H9 (cell line): Measurements from ENCODE around the gene ZBTB48. TPM values are rescaled to one million over a fixed set of nuclear protein-coding genes. Genes with fewer than 3 reads are reported as not detected.
A peak's percentile ranks its signal among the peaks of the same experiment; 100 is the strongest.

Experiments
- DNase-seq: peaks from one replicate; pipeline ENCODE4 v3.0.0-alpha.2; 2017
- H2AFZ ChIP-seq: one replicate; pipeline ENCODE4 v1.6.1; 2013; ENCODE audit warnings: mild to moderate bottlenecking, low read length, control low read depth, moderate library complexity
- H2AK5ac ChIP-seq: 2 replicates; pipeline ENCODE4 v1.6.1; 2013; ENCODE audit warnings: low read length, control low read depth, mixed read lengths; ENCODE audit not compliant: insufficient read length
- H2BK120ac ChIP-seq: one replicate; pipeline ENCODE4 v1.6.1; 2013; ENCODE audit warnings: low read depth, mild to moderate bottlenecking, low read length, control low read depth, inconsistent platforms; ENCODE audit not compliant: poor library complexity, severe bottlenecking
- H2BK12ac ChIP-seq: 2 replicates; pipeline ENCODE4 v1.6.1; 2013; ENCODE audit warnings: low read length, control low read depth, mixed read lengths, low read depth; ENCODE audit not compliant: insufficient read length
- H2BK15ac ChIP-seq: 2 replicates; pipeline ENCODE4 v1.6.1; 2013; ENCODE audit warnings: low read depth, low read length, control low read depth
- H2BK20ac ChIP-seq: one replicate; pipeline ENCODE4 v1.6.1; 2013; ENCODE audit warnings: low read depth, mild to moderate bottlenecking, low read length, control low read depth, inconsistent platforms; ENCODE audit not compliant: poor library complexity, severe bottlenecking
- H2BK5ac ChIP-seq: 2 replicates; pipeline ENCODE4 v1.6.1; 2013; ENCODE audit warnings: low read length, control low read depth, mixed read lengths; ENCODE audit not compliant: insufficient read length
- H3K14ac ChIP-seq: 2 replicates; pipeline ENCODE4 v1.6.1; 2013; ENCODE audit warnings: low read length, control low read depth; ENCODE audit not compliant: insufficient read depth
- H3K18ac ChIP-seq: 2 replicates; pipeline ENCODE4 v1.6.1; 2013; ENCODE audit warnings: low read depth, mild to moderate bottlenecking, mixed read lengths, low read length, control low read depth; ENCODE audit not compliant: insufficient read length
- H3K23ac ChIP-seq: 2 replicates; pipeline ENCODE4 v1.6.1; 2013; ENCODE audit warnings: low read length, control low read depth, mixed read lengths, low read depth; ENCODE audit not compliant: insufficient read length
- H3K23me2 ChIP-seq: 2 replicates; pipeline ENCODE4 v1.6.1; 2013; ENCODE audit warnings: low read depth, mild to moderate bottlenecking, mixed read lengths, low read length, control low read depth; ENCODE audit not compliant: insufficient read length, poor library complexity, severe bottlenecking
- H3K27ac ChIP-seq: 2 replicates; pipeline ENCODE4 v1.5.1; 2013; ENCODE audit warnings: low read length, control low read depth, mixed read lengths, low read depth; ENCODE audit not compliant: insufficient read length
- H3K27me3 ChIP-seq: 2 replicates; pipeline ENCODE4 v1.6.1; 2013; ENCODE audit warnings: low read length, control low read depth, inconsistent platforms; ENCODE audit not compliant: insufficient read depth
- H3K4ac ChIP-seq: 2 replicates; pipeline ENCODE4 v1.6.1; 2013; ENCODE audit warnings: low read depth, mild to moderate bottlenecking, control low read depth, inconsistent platforms, low read length, moderate library complexity
- H3K4me1 ChIP-seq: 2 replicates; pipeline ENCODE4 v1.6.1; 2013; ENCODE audit warnings: low read length, control low read depth, inconsistent platforms; ENCODE audit not compliant: insufficient read depth
- H3K4me2 ChIP-seq: 2 replicates; pipeline ENCODE4 v1.6.1; 2013; ENCODE audit warnings: low read length, control low read depth, mixed read lengths; ENCODE audit not compliant: insufficient read length, insufficient read depth
- H3K56ac ChIP-seq: 2 replicates; pipeline ENCODE4 v1.6.1; 2013; ENCODE audit warnings: low read depth, mild to moderate bottlenecking, mixed read lengths, low read length, control low read depth; ENCODE audit not compliant: insufficient read length
- H3K79me1 ChIP-seq: 2 replicates; pipeline ENCODE4 v1.6.1; 2013; ENCODE audit warnings: low read depth, mild to moderate bottlenecking, moderate library complexity, low read length, control low read depth, inconsistent platforms; ENCODE audit not compliant: insufficient read depth, poor library complexity, severe bottlenecking
- H3K79me2 ChIP-seq: 2 replicates; pipeline ENCODE4 v1.6.1; 2013; ENCODE audit warnings: low read length, control low read depth, inconsistent platforms; ENCODE audit not compliant: insufficient read depth
- H3K9ac ChIP-seq: 2 replicates; pipeline ENCODE4 v1.6.1; 2013; ENCODE audit warnings: low read length, control low read depth, mixed read lengths; ENCODE audit not compliant: insufficient read length; ENCODE audit errors: extremely low read depth
- H3K9me3 ChIP-seq: one replicate; pipeline ENCODE4 v1.6.1; 2013; ENCODE audit warnings: low read depth, low read length, inconsistent platforms; ENCODE audit not compliant: control insufficient read depth
- H3T11ph ChIP-seq: one replicate; pipeline ENCODE4 v1.6.1; 2013; ENCODE audit warnings: mild to moderate bottlenecking, low read length, control low read depth, inconsistent platforms
- H4K20me1 ChIP-seq: one replicate; pipeline ENCODE4 v1.6.1; 2013; ENCODE audit not compliant: control insufficient read depth, insufficient read length, insufficient read depth
- H4K5ac ChIP-seq: 2 replicates; pipeline ENCODE4 v1.6.1; 2013; ENCODE audit warnings: low read depth, mild to moderate bottlenecking, mixed read lengths, low read length, control low read depth; ENCODE audit not compliant: insufficient read length
- H4K8ac ChIP-seq: replicated peaks from 2 replicates; pipeline ENCODE4 v1.6.1; 2013; ENCODE audit warnings: low read length, control low read depth, mixed read lengths, low read depth; ENCODE audit not compliant: insufficient read length
- H4K91ac ChIP-seq: 2 replicates; pipeline ENCODE4 v1.6.1; 2013; ENCODE audit warnings: low read depth, mild to moderate bottlenecking, moderate library complexity, mixed read lengths, low read length, control low read depth; ENCODE audit not compliant: insufficient read length
- H3K27ac Mint-ChIP-seq, 3 experiments: 2 replicates in 2 of 3; 3 replicates in 1 of 3; pipeline ENCODE4 v1.8.0; 2020 to 2021; ENCODE audit warnings: mixed read lengths in 3 of 3, mild to moderate bottlenecking in 1 of 3, moderate library complexity in 1 of 3
- H3K27me3 Mint-ChIP-seq: 2 replicates; pipeline ENCODE4 v1.8.0; 2021; ENCODE audit warnings: low read depth, mild to moderate bottlenecking, moderate library complexity, mixed read lengths
- H3K36me3 Mint-ChIP-seq, 3 experiments: 2 replicates in 2 of 3; 3 replicates in 1 of 3; pipeline ENCODE4 v1.8.0; 2020 to 2021; ENCODE audit warnings: low read depth in 3 of 3, mixed read lengths in 3 of 3; ENCODE audit not compliant: insufficient read depth in 1 of 3
- H3K4me1 Mint-ChIP-seq, 2 experiments: 2 replicates each; pipeline ENCODE4 v1.8.0; 2020; ENCODE audit warnings: mixed read lengths in 2 of 2
- H3K4me3 Mint-ChIP-seq, 2 experiments: 2 replicates in 1 of 2; 3 replicates in 1 of 2; pipeline ENCODE4 v1.8.0; 2020 to 2021; ENCODE audit warnings: mild to moderate bottlenecking in 2 of 2, mixed read lengths in 2 of 2, moderate library complexity in 1 of 2
- H3K9me3 Mint-ChIP-seq, 2 experiments: 2 replicates in 1 of 2; 3 replicates in 1 of 2; pipeline ENCODE4 v1.8.0; 2020; ENCODE audit warnings: mild to moderate bottlenecking in 2 of 2, mixed read lengths in 2 of 2, moderate library complexity in 1 of 2
- CTCF ChIP-seq: fragments of 200-600 bp; sonication (generic); conservative IDR thresholded peaks from 3 replicates; pipeline ENCODE4 v1.8.0; 2021; ENCODE audit warnings: antibody characterized with exemption, mild to moderate bottlenecking
- WGBS: extraction: QIAGEN DNeasy Blood & Tissue Kit; methylation state at CpG from one replicate; pipeline ENCODE4 v1.1.7; 2013; ENCODE audit warnings: missing lambda C conversion rate, low lambda C conversion rate, mixed read lengths; ENCODE audit not compliant: insufficient read length; ENCODE audit errors: extremely low coverage; 5-methylcytosine and 5-hydroxymethylcytosine counted together
- total RNA-seq: library from RNA; stranded (reverse); gene quantifications from 2 replicates; pipeline ENCODE4 v1.2.1, GENCODE V29; 2021

Gene ZBTB48
- total RNA-seq, 1 experiment from 2014 or later, result 33.2 TPM

- no peak overlapping the region for H3K9ac ChIP-seq
- no peak overlapping the region for H2AFZ ChIP-seq
- no peaks in the 10 kb centered on the region for H3K79me1 ChIP-seq
- H3K9me3 Mint-ChIP-seq, result no peaks in the 10 kb centered on the region
- H3T11ph ChIP-seq, result no peak overlapping the region
- H3K9me3 ChIP-seq, result no peaks in the 10 kb centered on the region
- H3K27me3 Mint-ChIP-seq, result no peaks in the 10 kb centered on the region
- H4K5ac ChIP-seq, result no peak overlapping the region
- H3K27me3 ChIP-seq, result no peaks in the 10 kb centered on the region
- H3K79me2 ChIP-seq, result 0 out of 2 replicates have a peak, but pooled peaks cover 2% of the 10 kb centered on the region
- H3K27ac ChIP-seq, result no peak overlapping the region
- H2BK20ac ChIP-seq, result no peak overlapping the region
- no peak overlapping the region for H2BK5ac ChIP-seq
- no CpG with 5 or more reads among the region's 8 CpGs for WGBS
- H3K4me2 ChIP-seq, result no peak overlapping the region
- no peak overlapping the region for H3K4ac ChIP-seq
- H3K23ac ChIP-seq, result no peak overlapping the region
- no peak for TF ChIP-seq CTCF
- H4K20me1 ChIP-seq, result no peaks in the 10 kb centered on the region
- peaks cover 18 to 72% (median 58%) of the 10 kb centered on the region in 3 experiments for H3K36me3 Mint-ChIP-seq
- no peak overlapping the region for H3K56ac ChIP-seq
- no peaks in the 10 kb centered on the region for H3K4me1 ChIP-seq
- DNase-seq, result no peak
- no peak overlapping the region for H2BK120ac ChIP-seq
- no peak overlapping the region for H4K8ac ChIP-seq
- H3K4me1 Mint-ChIP-seq, result peaks cover 0 to 8% of the 10 kb centered on the region in 2 experiments; a peak in 2 of 4 replicates
- no peak overlapping the region for H2BK12ac ChIP-seq
- H4K91ac ChIP-seq, result no peak overlapping the region
- no peak overlapping the region for H3K4me3 Mint-ChIP-seq
- no peak overlapping the region for H2AK5ac ChIP-seq
- no peak overlapping the region for H3K18ac ChIP-seq
- peak overlapping the region in 2 of 3 experiments; percentile 48 to 77; a peak in 2 of 7 replicates for H3K27ac Mint-ChIP-seq
- H3K23me2 ChIP-seq, result no peaks in the 10 kb centered on the region
- H3K14ac ChIP-seq, result no peak overlapping the region
- H2BK15ac ChIP-seq, result no peak overlapping the region
Measured at GRCh38 chr1:6630027-6630426, 50.2 kb downstream of the ZBTB48 start.
